ENCODE data around the gene DPP10.

Gene DPP10

DNA sequence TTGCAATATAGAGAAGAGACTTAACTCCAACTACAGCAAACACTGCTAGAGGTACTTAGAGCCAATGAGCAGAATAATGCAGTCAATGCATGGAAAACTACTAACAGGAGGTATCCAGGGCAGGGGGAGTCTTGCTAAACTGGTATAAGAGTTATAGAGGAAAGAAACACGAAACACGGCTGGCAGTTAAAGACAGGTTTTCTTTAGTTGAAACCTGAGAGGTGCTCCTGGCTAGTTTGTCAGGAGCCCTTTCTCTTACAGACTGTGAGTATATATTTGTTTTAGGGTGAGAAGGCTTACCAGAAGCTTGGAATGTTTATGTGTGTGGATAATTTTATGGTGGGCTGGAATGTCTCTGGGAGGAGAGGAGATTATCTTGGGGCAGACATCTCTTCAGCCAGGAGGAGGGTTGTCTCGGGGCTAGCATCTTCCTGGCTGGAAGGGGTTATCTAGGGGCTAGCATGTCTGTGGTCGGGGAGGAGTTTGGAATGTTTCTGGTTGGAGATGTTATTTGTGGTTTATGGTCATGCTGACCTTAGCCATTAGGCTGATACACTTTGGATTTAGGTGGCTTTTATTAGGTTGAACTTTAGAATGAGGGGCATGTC, 1048.8 kb downstream of the DPP10 start:
- Histone ChIP-seq H3K4me2 (ENCODE audit: low read length) (peak overlapping the region; percentile 40), H3K36me3 (ENCODE audit: control insufficient read depth in 1 of 2, insufficient read depth in 2 of 2, low read length in 2 of 2) (no peaks in the 10 kb centered on the region), H3K4ac (ENCODE audit: low read depth, low read length) (no peak overlapping the region), H2AFZ (ENCODE audit: insufficient read depth, low read length, poor library complexity) (no peak overlapping the region), H3K23ac (ENCODE audit: low read length) (no peak overlapping the region), H3K4me1 (ENCODE audit: control insufficient read depth in 1 of 2, insufficient read depth in 2 of 2, low read length in 2 of 2) (peaks cover 2 to 9% of the 10 kb centered on the region in 2 experiments), H3K4me3 (ENCODE audit: low read depth, low read length) (no peak overlapping the region), H2BK12ac (ENCODE audit: low read length) (no peak overlapping the region), H3K27ac (ENCODE audit: low read depth, low read length) (peak overlapping the region; percentile 78), H3K27me3 (ENCODE audit: insufficient read depth, low read length) (no peaks in the 10 kb centered on the region), H2BK120ac (ENCODE audit: insufficient read depth, low read length, poor library complexity) (peak overlapping the region; percentile 94), H2AK5ac (ENCODE audit: low read length) (no peak overlapping the region), H3K9ac (ENCODE audit: low read length) (no peak overlapping the region), H3K18ac (ENCODE audit: low read length) (no peak overlapping the region), H3K9me3 (ENCODE audit: insufficient read depth, low read depth, low read length) (no peaks in the 10 kb centered on the region), H4K12ac (ENCODE audit: low read depth, low read length) (no peak overlapping the region), H3K79me1 (ENCODE audit: low read length) (peaks cover 6% of the 10 kb centered on the region), H4K91ac (ENCODE audit: low read depth, low read length) (no peak overlapping the region), H2BK5ac (ENCODE audit: low read depth, low read length, poor library complexity) (peak overlapping the region; percentile 90), H4K8ac (ENCODE audit: low read depth, low read length) (no peak overlapping the region), H3K14ac (ENCODE audit: low read length) (no peak overlapping the region), H3K79me2 (ENCODE audit: control insufficient read depth, insufficient read depth, low read length, poor library complexity) (no peaks in the 10 kb centered on the region)
- DNase-seq = no peak
- no CpG with 5 or more reads among the region's 4 CpGs for WGBS (ENCODE audit: extremely low coverage, insufficient coverage, insufficient read length)

- no CpG with 5 or more reads among the region's 3 CpGs for WGBS (ENCODE audit: extremely low coverage, insufficient coverage, insufficient read length)
- no peak overlapping the region for H3K23ac ChIP-seq (ENCODE audit: low read length)
- H2BK5ac ChIP-seq (ENCODE audit: low read depth, low read length, poor library complexity) = no peak overlapping the region
These were observed 1062.9 kb downstream of the DPP10 start for GRCh38 chr2:115505331-115505730.

GRCh38 chr2:115520727-115521126, 1078.3 kb downstream of the DPP10 start:
- Histone ChIP-seq H2BK5ac (ENCODE audit: low read depth, low read length, poor library complexity) (no peak overlapping the region), H3K23ac (ENCODE audit: low read length) (no peak overlapping the region), H2AFZ (ENCODE audit: insufficient read depth, low read length, poor library complexity) (no peak overlapping the region), H3K9me3 (ENCODE audit: insufficient read depth, low read depth, low read length) (no peaks in the 10 kb centered on the region), H4K91ac (ENCODE audit: low read depth, low read length) (no peak overlapping the region), H3K4me1 (ENCODE audit: control insufficient read depth in 1 of 2, insufficient read depth in 2 of 2, low read length in 2 of 2) (peaks cover 0 to 3% of the 10 kb centered on the region in 2 experiments), H3K4me3 (ENCODE audit: low read depth, low read length) (no peak overlapping the region), H3K4me2 (ENCODE audit: low read length) (no peak overlapping the region), H2BK12ac (ENCODE audit: low read length) (no peak overlapping the region), H3K18ac (ENCODE audit: low read length) (no peak overlapping the region), H3K79me1 (ENCODE audit: low read length) (no peaks in the 10 kb centered on the region), H3K9ac (ENCODE audit: low read length) (no peak overlapping the region), H4K12ac (ENCODE audit: low read depth, low read length) (no peak overlapping the region), H2AK5ac (ENCODE audit: low read length) (no peak overlapping the region), H3K27me3 (ENCODE audit: insufficient read depth, low read length) (no peaks in the 10 kb centered on the region), H2BK120ac (ENCODE audit: insufficient read depth, low read length, poor library complexity) (no peak overlapping the region), H3K79me2 (ENCODE audit: control insufficient read depth, insufficient read depth, low read length, poor library complexity) (no peaks in the 10 kb centered on the region), H3K4ac (ENCODE audit: low read depth, low read length) (no peak overlapping the region), H4K8ac (ENCODE audit: low read depth, low read length) (no peak overlapping the region), H3K14ac (ENCODE audit: low read length) (no peak overlapping the region), H3K36me3 (ENCODE audit: control insufficient read depth in 1 of 2, insufficient read depth in 2 of 2, low read length in 2 of 2) (no peaks in the 10 kb centered on the region), H3K27ac (ENCODE audit: low read depth, low read length) (no peak overlapping the region)
- WGBS (ENCODE audit: extremely low coverage, insufficient coverage, insufficient read length) = no CpG with 5 or more reads among the region's 3 CpGs
- no peak for DNase-seq

More at GRCh38 chr2:115505331-115505730, 1062.9 kb downstream of the DPP10 start:
- H3K79me1 ChIP-seq (ENCODE audit: low read length) = no peaks in the 10 kb centered on the region
- no peaks in the 10 kb centered on the region for H3K4me1 ChIP-seq (ENCODE audit: control insufficient read depth in 1 of 2, insufficient read depth in 2 of 2, low read length in 2 of 2)
- no peak overlapping the region for H4K12ac ChIP-seq (ENCODE audit: low read depth, low read length)
- no peaks in the 10 kb centered on the region for H3K27me3 ChIP-seq (ENCODE audit: insufficient read depth, low read length)
- no peak overlapping the region for H3K4me2 ChIP-seq (ENCODE audit: low read length)
- H2BK120ac ChIP-seq (ENCODE audit: insufficient read depth, low read length, poor library complexity) = no peak overlapping the region
- H3K18ac ChIP-seq (ENCODE audit: low read length) = no peak overlapping the region
- DNase-seq = no peak
- no peak overlapping the region for H4K91ac ChIP-seq (ENCODE audit: low read depth, low read length)
- H3K36me3 ChIP-seq (ENCODE audit: control insufficient read depth in 1 of 2, insufficient read depth in 2 of 2, low read length in 2 of 2) = no peaks in the 10 kb centered on the region
- H3K79me2 ChIP-seq (ENCODE audit: control insufficient read depth, insufficient read depth, low read length, poor library complexity) = no peaks in the 10 kb centered on the region
- H3K9me3 ChIP-seq (ENCODE audit: insufficient read depth, low read depth, low read length) = no peaks in the 10 kb centered on the region
- H3K9ac ChIP-seq (ENCODE audit: low read length) = no peak overlapping the region
- H2AFZ ChIP-seq (ENCODE audit: insufficient read depth, low read length, poor library complexity) = no peak overlapping the region
- H3K4me3 ChIP-seq (ENCODE audit: low read depth, low read length) = no peak overlapping the region
- H3K14ac ChIP-seq (ENCODE audit: low read length) = no peak overlapping the region
- no peak overlapping the region for H2AK5ac ChIP-seq (ENCODE audit: low read length)
- H2BK12ac ChIP-seq (ENCODE audit: low read length) = no peak overlapping the region
- no peak overlapping the region for H3K27ac ChIP-seq (ENCODE audit: low read depth, low read length)
- no peak overlapping the region for H4K8ac ChIP-seq (ENCODE audit: low read depth, low read length)
- H3K4ac ChIP-seq (ENCODE audit: low read depth, low read length) = no peak overlapping the region

DNA sequence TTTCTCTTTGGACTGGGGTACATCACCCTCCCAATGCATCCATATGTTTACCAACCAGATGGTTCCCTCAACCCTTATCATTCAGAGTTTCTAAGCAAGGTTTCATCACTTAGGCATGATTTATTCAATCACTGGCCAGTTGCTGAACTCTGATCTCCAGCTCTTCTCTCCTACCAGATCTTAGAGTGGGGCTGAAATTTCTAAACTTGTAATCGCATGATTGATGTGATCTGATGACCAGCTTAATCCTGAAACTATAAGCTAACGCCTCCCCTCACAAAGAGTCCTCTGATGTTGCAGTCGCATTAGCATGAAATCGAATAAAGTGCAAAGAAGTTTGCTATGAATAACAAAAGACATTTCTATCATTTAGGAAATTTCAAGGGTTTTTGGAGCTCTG, 1082.0 kb downstream of the DPP10 start:
- H3K4me2 ChIP-seq (ENCODE audit: low read length) = no peak overlapping the region
- no CpG with 5 or more reads among the region's 4 CpGs for WGBS (ENCODE audit: extremely low coverage, insufficient coverage, insufficient read length)

More for the DNA sequence above, 1082.0 kb downstream of the DPP10 start:
- no peak overlapping the region for H4K91ac ChIP-seq (ENCODE audit: low read depth, low read length)
- no peak overlapping the region for H2AFZ ChIP-seq (ENCODE audit: insufficient read depth, low read length, poor library complexity)
- no peak overlapping the region for H3K4me3 ChIP-seq (ENCODE audit: low read depth, low read length)
- DNase-seq = no peak
- no peak overlapping the region for H2BK12ac ChIP-seq (ENCODE audit: low read length)
- no peaks in the 10 kb centered on the region for H3K27me3 ChIP-seq (ENCODE audit: insufficient read depth, low read length)
- H3K79me2 ChIP-seq (ENCODE audit: control insufficient read depth, insufficient read depth, low read length, poor library complexity) = no peaks in the 10 kb centered on the region
- H3K18ac ChIP-seq (ENCODE audit: low read length) = no peak overlapping the region
- H2BK120ac ChIP-seq (ENCODE audit: insufficient read depth, low read length, poor library complexity) = no peak overlapping the region
- H3K23ac ChIP-seq (ENCODE audit: low read length) = no peak overlapping the region
- H3K4ac ChIP-seq (ENCODE audit: low read depth, low read length) = no peak overlapping the region
- H3K27ac ChIP-seq (ENCODE audit: low read depth, low read length) = no peak overlapping the region
- no peaks in the 10 kb centered on the region for H3K79me1 ChIP-seq (ENCODE audit: low read length)
- H3K9ac ChIP-seq (ENCODE audit: low read length) = no peak overlapping the region
- H3K9me3 ChIP-seq (ENCODE audit: insufficient read depth, low read depth, low read length) = no peaks in the 10 kb centered on the region
- H3K4me1 ChIP-seq (ENCODE audit: control insufficient read depth in 1 of 2, insufficient read depth in 2 of 2, low read length in 2 of 2) = peaks cover 0 to 3% of the 10 kb centered on the region in 2 experiments
- H4K12ac ChIP-seq (ENCODE audit: low read depth, low read length) = no peak overlapping the region
- H4K8ac ChIP-seq (ENCODE audit: low read depth, low read length) = no peak overlapping the region
- no peaks in the 10 kb centered on the region for H3K36me3 ChIP-seq (ENCODE audit: control insufficient read depth in 1 of 2, insufficient read depth in 2 of 2, low read length in 2 of 2)
- H3K14ac ChIP-seq (ENCODE audit: low read length) = no peak overlapping the region
- H2AK5ac ChIP-seq (ENCODE audit: low read length) = no peak overlapping the region
- H2BK5ac ChIP-seq (ENCODE audit: low read depth, low read length, poor library complexity) = no peak overlapping the region
